H1 (cell line): ENCODE results near the gene WDR77. TPM values are rescaled to one million over a fixed set of nuclear protein-coding genes. Genes with fewer than 3 reads are reported as not detected.

Source experiments
- CTCF ChIA-PET: fragments of 300-600 bp; sonication (Branson Sonifier 250); formaldehyde crosslinking; loops from one replicate; lab custom pipeline; 2021; ENCODE audit not compliant: partially characterized antibody; lab: Charles Lee
- POLR2A ChIA-PET: fragments of 300-600 bp; sonication (Branson Sonifier 250); formaldehyde crosslinking; loops from one replicate; lab custom pipeline; 2021; ENCODE audit warnings: inconsistent platforms; ENCODE audit not compliant: partially characterized antibody; lab: Charles Lee
- DNase-seq, 2 experiments: peaks; one replicate each; pipeline versions ENCODE4 v3.0.0 to v3.0.0-alpha.2; 2010 to 2022; ENCODE audit warnings: low spot score in 2 of 2, low read depth in 1 of 2, mixed read lengths in 1 of 2
- FAIRE-seq: peaks from 2 replicates; lab custom pipeline; 2011; peaks lifted over from hg19 to GRCh38; lab: Jason Lieb, UNC
- H2AFZ ChIP-seq: 2 replicates; pipeline ENCODE4 v1.8.1; 2012; ENCODE audit warnings: low read length, inconsistent platforms
- H2AK5ac ChIP-seq: 2 replicates; pipeline ENCODE4 v1.6.1; 2013; ENCODE audit warnings: low read depth, low read length
- H2BK120ac ChIP-seq: replicated peaks from 2 replicates; pipeline ENCODE3; 2013; ENCODE audit warnings: low read depth, low read length, inconsistent platforms
- H2BK12ac ChIP-seq: 2 replicates; pipeline ENCODE4 v1.6.1; 2013; ENCODE audit warnings: low read depth, low read length
- H2BK15ac ChIP-seq: 2 replicates; pipeline ENCODE4 v1.6.1; 2013; ENCODE audit warnings: low read length
- H2BK20ac ChIP-seq: 2 replicates; pipeline ENCODE4 v1.6.1; 2013; ENCODE audit warnings: low read length
- H2BK5ac ChIP-seq: 2 replicates; pipeline ENCODE4 v1.6.1; 2013; ENCODE audit warnings: low read depth, low read length
- H3K14ac ChIP-seq: 2 replicates; pipeline ENCODE4 v1.6.1; 2013; ENCODE audit warnings: inconsistent platforms; ENCODE audit not compliant: insufficient read length
- H3K18ac ChIP-seq: 2 replicates; pipeline ENCODE4 v1.6.1; 2013; ENCODE audit warnings: low read length; ENCODE audit errors: extremely low read depth
- H3K23ac ChIP-seq: 2 replicates; pipeline ENCODE4 v1.6.1; 2013; ENCODE audit warnings: inconsistent platforms; ENCODE audit not compliant: insufficient read length
- H3K23me2 ChIP-seq: 2 replicates; pipeline ENCODE4 v1.6.1; 2013; ENCODE audit warnings: low read depth, low read length
- H3K27ac ChIP-seq: 2 replicates; pipeline ENCODE4 v1.6.1; 2011; ENCODE audit warnings: low read depth, low read length, inconsistent platforms
- H3K27me3 ChIP-seq, 4 experiments: replicated peaks in 1 of 4; 1 replicate in 1 of 4; 2 replicates in 3 of 4; pipeline versions ENCODE4 v1.6.1 to v1.8.1; 2011 to 2013; ENCODE audit warnings: low read length in 3 of 4, mild to moderate bottlenecking in 3 of 4, inconsistent platforms in 2 of 4, mixed read lengths in 2 of 4, moderate library complexity in 1 of 4; ENCODE audit not compliant: control insufficient read depth in 3 of 4, insufficient read depth in 3 of 4; ENCODE audit errors: extremely low read depth in 1 of 4
- H3K36me3 ChIP-seq, 4 experiments: 2 replicates each; pipeline versions ENCODE4 v1.6.1 to v1.8.1; 2011 to 2013; ENCODE audit warnings: mild to moderate bottlenecking in 4 of 4, low read length in 3 of 4, moderate library complexity in 2 of 4, control low read depth in 1 of 4, inconsistent platforms in 1 of 4; ENCODE audit not compliant: insufficient read depth in 4 of 4, control insufficient read depth in 2 of 4
- H3K4ac ChIP-seq: replicated peaks from 2 replicates; pipeline ENCODE3; 2013; ENCODE audit warnings: low read length, low read depth, mixed read lengths, inconsistent platforms; ENCODE audit not compliant: insufficient read length
- H3K4me1 ChIP-seq, 4 experiments: replicated peaks in 1 of 4; 1 replicate in 1 of 4; 2 replicates in 3 of 4; pipeline versions ENCODE4 v1.6.1 to v1.8.1; 2011 to 2013; ENCODE audit warnings: low read length in 3 of 4, inconsistent platforms in 2 of 4, mixed read lengths in 1 of 4; ENCODE audit not compliant: insufficient read depth in 4 of 4, control insufficient read depth in 3 of 4
- H3K4me2 ChIP-seq, 2 experiments: 2 replicates each; pipeline versions ENCODE4 v1.6.1 to v1.8.1; 2011 to 2013; ENCODE audit warnings: low read depth in 2 of 2, low read length in 2 of 2, control low read depth in 1 of 2, inconsistent platforms in 1 of 2, mild to moderate bottlenecking in 1 of 2; ENCODE audit not compliant: insufficient read depth in 1 of 2
- H3K4me3 ChIP-seq, 4 experiments: fragments of 200-600, 300-600 bp in 1 of 4; sonication (generic), shearing (Covaris generic), sonication (Bioruptor Twin) in 1 of 4; 2 replicates each; pipeline versions ENCODE4 v1.5.1 to v1.8.1; 2011 to 2016; ENCODE audit warnings: low read length in 4 of 4, low read depth in 3 of 4, control low read depth in 2 of 4, inconsistent platforms in 2 of 4, mild to moderate bottlenecking in 2 of 4, mixed read lengths in 1 of 4, moderate library complexity in 1 of 4; ENCODE audit not compliant: insufficient read depth in 2 of 4; ENCODE audit errors: extremely low read depth in 1 of 4
- H3K56ac ChIP-seq: replicated peaks from 2 replicates; pipeline ENCODE3; 2013; ENCODE audit warnings: low read depth, mild to moderate bottlenecking, mixed read lengths, low read length, inconsistent platforms; ENCODE audit not compliant: insufficient read length
- H3K79me1 ChIP-seq: 2 replicates; pipeline ENCODE4 v1.6.1; 2013; ENCODE audit warnings: low read depth, low read length, control low read depth
- H3K79me2 ChIP-seq, 2 experiments: 2 replicates each; pipeline versions ENCODE4 v1.6.1 to v1.8.1; 2012 to 2013; ENCODE audit warnings: low read length in 2 of 2, mild to moderate bottlenecking in 2 of 2, inconsistent platforms in 1 of 2; ENCODE audit not compliant: insufficient read depth in 2 of 2, control insufficient read depth in 1 of 2
- H3K9ac ChIP-seq, 4 experiments: replicated peaks in 1 of 4; 1 replicate in 1 of 4; 2 replicates in 3 of 4; pipeline versions ENCODE4 v1.6.1 to v1.8.1; 2011 to 2013; ENCODE audit warnings: low read depth in 3 of 4, low read length in 3 of 4, control low read depth in 2 of 4, mild to moderate bottlenecking in 2 of 4, moderate library complexity in 2 of 4, inconsistent platforms in 1 of 4; ENCODE audit errors: extremely low read depth in 1 of 4
- H3K9me3 ChIP-seq, 2 experiments: 2 replicates each; pipeline versions ENCODE4 v1.6.1 to v1.8.1; 2012 to 2013; ENCODE audit warnings: mild to moderate bottlenecking in 2 of 2, moderate library complexity in 2 of 2, control low read depth in 1 of 2, inconsistent platforms in 1 of 2, low read depth in 1 of 2, low read length in 1 of 2, mixed read lengths in 1 of 2; ENCODE audit not compliant: insufficient read depth in 2 of 2
- H4K20me1 ChIP-seq, 2 experiments: replicated peaks in 1 of 2; 2 replicates each; pipeline versions ENCODE3 to v1.8.1; 2011 to 2013; ENCODE audit warnings: inconsistent platforms in 2 of 2, low read length in 2 of 2, mild to moderate bottlenecking in 1 of 2; ENCODE audit not compliant: insufficient read depth in 2 of 2, control insufficient read depth in 1 of 2
- H4K5ac ChIP-seq: 2 replicates; pipeline ENCODE4 v1.6.1; 2013; ENCODE audit warnings: low read length, low read depth, mixed read lengths, inconsistent platforms; ENCODE audit not compliant: insufficient read length
- H4K8ac ChIP-seq: 2 replicates; pipeline ENCODE4 v1.8.0; 2013; ENCODE audit warnings: mild to moderate bottlenecking, moderate library complexity, low read length, inconsistent platforms; ENCODE audit not compliant: insufficient read depth; ENCODE audit errors: extremely low read depth
- H4K91ac ChIP-seq: replicated peaks from 2 replicates; pipeline ENCODE3; 2013; ENCODE audit warnings: low read length, mixed read lengths, inconsistent platforms; ENCODE audit not compliant: insufficient read length
- ATF3 ChIP-seq: IDR thresholded peaks from 2 replicates; pipeline ENCODE4 v1.6.1; 2011; ENCODE audit warnings: low read depth, mild to moderate bottlenecking, low read length; ENCODE audit not compliant: insufficient read depth
- CHD2 ChIP-seq: IDR thresholded peaks from 2 replicates; pipeline ENCODE4 v1.6.1; 2012; ENCODE audit warnings: low read length, improper control_type of control experiment
- KDM1A ChIP-seq: fragments of 200-600, 300-600 bp; sonication (generic); IDR thresholded peaks from 2 replicates; pipeline ENCODE4 v1.7.1; 2016; ENCODE audit warnings: mild to moderate bottlenecking, low read length, borderline replicate concordance
- NANOG ChIP-seq: IDR thresholded peaks from 2 replicates; pipeline ENCODE4 v1.6.1; 2011; ENCODE audit warnings: low read length, low read depth, mild to moderate bottlenecking, inconsistent platforms; ENCODE audit not compliant: insufficient read depth, poor library complexity, severe bottlenecking
- NRF1 ChIP-seq: IDR thresholded peaks from 2 replicates; pipeline ENCODE4 v1.6.1; 2011; ENCODE audit warnings: mild to moderate bottlenecking, low read depth, low read length, improper control_type of control experiment
- PHF8 ChIP-seq: fragments of 200-600 bp; sonication (generic); conservative IDR thresholded peaks from 2 replicates; pipeline ENCODE4 v1.7.1; 2012; ENCODE audit warnings: low read depth, mild to moderate bottlenecking, inconsistent platforms, low read length, moderate library complexity
- POLR2AphosphoS5 ChIP-seq: IDR thresholded peaks from 2 replicates; pipeline ENCODE4 v1.6.1; 2011; ENCODE audit warnings: low read depth, low read length
- RBBP5 ChIP-seq: IDR thresholded peaks from 2 replicates; pipeline ENCODE4 v1.7.1; 2012; ENCODE audit warnings: low read depth, mild to moderate bottlenecking, inconsistent platforms, low read length, moderate library complexity, borderline replicate concordance
- RFX5 ChIP-seq: IDR thresholded peaks from 2 replicates; pipeline ENCODE4 v1.6.1; 2011; ENCODE audit warnings: low read depth, low read length, improper control_type of control experiment, borderline replicate concordance
- SUZ12 ChIP-seq: fragments of 200-600 bp; sonication (generic); IDR thresholded peaks from 2 replicates; pipeline ENCODE4 v1.6.1; 2012; ENCODE audit warnings: mild to moderate bottlenecking, inconsistent platforms, low read length, moderate library complexity, mixed read lengths
- TAF1 ChIP-seq: IDR thresholded peaks from 2 replicates; pipeline ENCODE4 v1.6.1; 2011; ENCODE audit warnings: mild to moderate bottlenecking, low read depth, low read length
- TBP ChIP-seq: IDR thresholded peaks from 2 replicates; pipeline ENCODE4 v1.6.1; 2011; ENCODE audit warnings: low read depth, low read length, improper control_type of control experiment
- TEAD4 ChIP-seq: IDR thresholded peaks from 2 replicates; pipeline ENCODE4 v1.6.1; 2012; ENCODE audit warnings: low read depth, low read length, inconsistent platforms, mixed read lengths
- WGBS, 2 experiments: shearing (Covaris generic) in 1 of 2; methylation state at CpG; one replicate each; pipeline versions ENCODE4 v1.1.6 to v1.1.7; 2013 to 2015; ENCODE audit warnings: low lambda C conversion rate in 2 of 2, mixed read lengths in 2 of 2, inconsistent platforms in 1 of 2, low coverage in 1 of 2, missing lambda C conversion rate in 1 of 2; ENCODE audit not compliant: insufficient replicate concordance in 2 of 2, insufficient coverage in 1 of 2, insufficient read length in 1 of 2; ENCODE audit errors: extremely low coverage in 1 of 2, missing lambda C conversion rate in 1 of 2; 5-methylcytosine and 5-hydroxymethylcytosine counted together
- polyA plus RNA-seq, 7 experiments: library from polyadenylated mRNA; depleted of rRNA in 3 of 7; stranded (reverse) in 5 of 7; unstranded in 2 of 7; fragments of >200 nt in 5 of 7; fragments of 200-250 nt in 2 of 7; gene quantifications; 1 replicate in 5 of 7; 2 replicates in 1 of 7; 4 replicates in 1 of 7; pipeline versions ENCODE4 v1.2.1 to v1.2.3, GENCODE V29; 2011 to 2013; ENCODE audit warnings: missing spikeins in 2 of 7, mixed read lengths in 2 of 7
- total RNA-seq: library from RNA; stranded (reverse); fragmentation: NEBNext Ultra II Directional; extraction: Animal tissue kit (Norgen Biotek cat#: 25700); gene quantifications from 2 replicates; pipeline ENCODE4 v1.2.1, GENCODE V29; 2021

Gene WDR77
- total and polyA plus RNA-seq, 2 of the 8 experiments (the other 6 are each of a cell fraction or from before 2014, with no cell fraction given), result 66.0 to 156 TPM

- ChIA-PET POLR2A (no interaction called here), CTCF (interaction anchor here (0.6 to 1.7 kb wide), 3 partner anchors 20 to 463 kb away, joined by 3 to 4 read pairs (median 3); no protein-coding TSS in a partner anchor)
- Histone ChIP-seq H3K27me3 (no peaks in the 10 kb centered on the region), H3K4me1 (no peaks in the 10 kb centered on the region), H3K18ac (no peak overlapping the region), H3K23me2 (no peaks in the 10 kb centered on the region), H3K4me2 (no peak overlapping the region), H2BK5ac (no peak overlapping the region), H4K91ac (no peak overlapping the region), H4K20me1 (no peaks in the 10 kb centered on the region), H3K23ac (no peak overlapping the region), H3K4ac (no peak overlapping the region), H3K14ac (no peak overlapping the region), H2BK120ac (no peak overlapping the region), H3K4me3 (no peak overlapping the region), H4K5ac (no peak overlapping the region), H2BK20ac (no peak overlapping the region), H3K79me1 (no peaks in the 10 kb centered on the region), H3K79me2 (no peaks in the 10 kb centered on the region), H2BK15ac (peak overlapping the region; percentile 54; the same call in 1 of the 2 replicates), H3K9me3 (no peaks in the 10 kb centered on the region), H3K9ac (no peak overlapping the region), H3K56ac (no peak overlapping the region), H2BK12ac (no peak overlapping the region), H4K8ac (0 out of 2 replicates have a peak overlapping the region, but pooled peaks have one; percentile 76), H2AK5ac (no peak overlapping the region), H3K27ac (no peak overlapping the region), H2AFZ (no peak overlapping the region), H3K36me3 (no peaks in the 10 kb centered on the region)
- FAIRE-seq (no peak), DNase-seq (no peak)
- TF ChIP-seq TEAD4 (no peak), KDM1A (no peak), RFX5 (no peak), PHF8 (no peak), SUZ12 (no peak), CHD2 (no peak), RBBP5 (no peak), TAF1 (no peak), POLR2AphosphoS5 (no peak), NANOG (no peak), TBP (no peak), NRF1 (no peak), ATF3 (no peak)
- 86% methylated on average over 9 of the region's 9 CpGs; no CpG with 5 or more reads in 1 of the 2 experiments for WGBS, 2 experiments
Measured at GRCh38 chr1:111488669-111489068, 39.6 kb upstream of the WDR77 start.
